NAMALWA (cell line): ENCODE results near the gene GPR180.

Experiments
- DNase-seq: peaks from one replicate; pipeline ENCODE4 v3.0.0-alpha.2; 2015; ENCODE audit warnings: low spot score

Gene GPR180

DNA sequence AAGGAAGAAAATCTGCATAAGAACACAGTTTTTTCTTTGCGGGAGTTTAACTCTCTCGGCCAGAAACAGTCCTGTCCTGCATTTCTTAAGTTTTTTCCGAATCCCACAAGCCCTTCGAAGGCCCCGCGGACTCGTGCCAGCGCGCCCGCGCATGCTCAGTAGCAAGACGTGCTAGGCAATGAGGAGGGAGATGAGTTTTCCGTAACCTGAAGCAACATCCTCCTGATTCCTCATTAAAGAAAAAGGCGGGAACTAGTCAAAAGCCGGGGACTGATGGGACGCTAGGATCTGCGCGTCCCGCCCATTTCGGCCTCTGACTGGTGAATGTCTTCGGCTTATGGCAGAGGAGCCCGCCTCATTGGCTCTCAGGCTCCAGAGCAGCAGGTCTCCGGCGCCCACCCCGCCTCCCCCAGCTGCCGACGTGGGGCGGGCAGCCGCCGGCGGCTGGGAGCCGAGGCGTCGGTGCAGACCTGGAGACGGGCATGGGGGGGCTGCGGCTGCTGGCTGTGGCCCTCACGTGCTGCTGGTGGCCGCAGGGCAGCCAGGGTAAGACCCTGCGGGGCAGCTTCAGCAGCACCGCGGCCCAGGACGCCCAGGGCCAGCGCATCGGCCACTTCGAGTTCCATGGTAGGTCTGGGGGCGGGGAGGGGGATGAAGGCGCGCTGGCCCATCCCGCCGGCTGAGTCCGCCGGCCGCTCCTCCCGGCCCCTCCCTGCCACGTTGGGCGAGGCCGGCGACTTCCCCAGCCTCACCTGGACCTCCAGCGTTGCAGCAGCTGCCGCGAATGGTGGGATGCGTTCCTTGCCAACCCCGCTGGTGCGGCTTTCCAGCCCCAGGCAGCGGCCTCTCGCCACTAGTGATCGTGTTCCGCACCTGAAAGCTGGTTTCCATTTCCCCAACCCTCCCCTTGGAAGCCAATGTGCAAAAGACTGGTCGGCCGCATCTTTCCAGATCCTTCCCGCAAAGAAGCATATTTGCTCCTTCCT lies at the start of gene GPR180:
TSS of gene GPR180 (plus strand) at position 412 of the 986 bp plus-strand sequence. CDS start at position 483, 71 bp downstream.
- peak; percentile 100 for DNase-seq

DNA sequence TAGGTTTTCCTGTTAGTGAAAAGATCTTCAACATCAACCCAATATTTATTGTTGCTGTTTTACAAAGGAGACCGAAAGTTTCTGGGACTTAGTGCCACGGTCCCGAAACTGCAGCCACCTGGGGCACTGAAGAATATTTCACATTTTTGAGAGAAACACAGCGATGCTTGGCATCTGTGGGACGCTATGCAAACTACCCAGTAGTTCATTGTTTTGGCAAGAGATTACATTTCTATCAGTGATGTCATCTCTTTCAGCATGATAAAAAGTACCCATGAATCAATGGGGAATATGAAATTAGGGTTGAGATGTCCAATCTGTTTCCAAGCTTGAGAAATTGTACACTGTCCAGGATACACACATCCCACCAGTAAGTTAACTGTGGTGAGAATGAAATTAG lies 49.6 kb upstream of the GPR180 start:
- no peak for DNase-seq

DNA sequence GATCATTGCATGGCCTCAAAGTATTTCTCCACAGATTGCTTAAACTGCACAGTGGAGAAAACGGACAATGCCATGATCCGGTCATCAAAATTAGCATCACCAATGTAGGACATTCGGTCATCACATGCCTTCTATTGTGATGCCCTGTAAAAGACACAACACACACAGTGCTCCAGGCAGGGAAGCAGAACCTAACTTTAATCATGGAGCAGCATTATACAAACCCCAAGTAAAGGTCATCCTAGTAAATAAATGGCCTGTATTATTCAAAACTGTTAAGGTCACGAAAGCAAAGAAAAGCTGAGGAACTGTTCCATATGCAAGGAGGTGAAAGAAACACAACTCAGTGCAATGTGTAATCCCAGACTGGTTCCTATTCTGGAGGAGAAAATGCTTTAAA lies 47.9 kb upstream of the GPR180 start:
- no peak for DNase-seq

DNA sequence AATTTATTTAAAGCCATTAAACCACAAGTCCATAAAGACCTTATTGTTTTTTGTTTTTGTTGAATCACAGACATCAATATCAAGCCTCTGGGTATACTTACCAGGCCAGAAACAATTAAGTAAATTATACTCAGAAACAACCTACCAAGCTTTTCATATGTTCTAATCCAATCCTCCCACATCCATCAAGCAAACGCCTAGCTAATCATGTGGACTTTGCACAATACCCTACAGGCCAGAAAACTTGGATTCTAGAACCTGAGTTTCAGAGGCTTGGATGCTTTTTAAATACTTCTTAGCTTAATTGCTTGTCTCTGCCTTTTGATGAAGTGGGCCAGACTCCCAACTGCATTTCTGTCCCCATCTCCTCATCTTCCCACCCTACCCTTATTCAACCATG lies 45.6 kb upstream of the GPR180 start:
- no peak for DNase-seq

DNA sequence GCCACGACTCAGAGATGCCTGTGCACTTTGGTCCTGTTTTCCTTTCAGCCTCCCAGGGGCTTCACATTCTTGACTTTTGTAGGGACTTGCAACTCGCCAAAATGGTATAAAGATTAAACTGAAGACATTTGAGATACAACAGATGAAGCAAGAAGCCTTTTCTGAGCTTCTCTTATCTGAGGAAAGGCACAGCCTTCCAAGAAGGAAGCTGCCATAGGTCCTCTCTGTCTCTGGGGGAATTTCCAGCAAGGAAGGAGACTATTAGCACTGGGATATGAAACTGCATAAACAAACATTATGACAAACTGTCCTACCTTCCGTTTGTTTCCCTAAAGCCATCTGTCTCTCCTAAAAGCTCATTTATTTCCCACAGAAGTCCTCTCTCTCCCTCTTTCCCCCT lies 45.0 kb upstream of the GPR180 start:
- DNase-seq = no peak

DNA sequence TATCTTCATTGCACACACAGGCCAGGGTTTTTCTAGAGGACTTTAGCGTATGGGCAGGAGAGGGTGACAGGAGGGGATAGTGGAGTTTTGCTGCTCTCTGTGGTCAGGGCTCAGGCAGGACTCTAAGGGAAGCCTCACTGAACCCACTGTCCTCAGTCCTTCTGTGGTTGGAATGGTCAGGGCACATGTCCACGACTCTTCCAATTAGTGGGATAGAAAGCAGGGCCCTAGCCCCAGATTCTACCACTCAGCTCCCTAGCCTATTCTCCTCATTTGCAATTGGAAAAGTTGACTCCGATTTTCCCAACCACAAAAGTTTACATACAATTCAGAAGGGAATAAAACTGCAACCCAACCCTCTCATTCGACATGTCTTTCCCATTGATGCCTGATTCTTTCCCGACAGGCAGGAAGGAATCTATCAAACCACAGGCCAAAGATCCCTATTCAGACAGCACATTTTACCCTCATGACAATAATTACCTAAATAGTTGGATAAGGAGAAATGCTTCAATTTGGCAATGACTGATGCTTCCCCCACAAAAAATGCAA lies 43.9 kb upstream of the GPR180 start:
- DNase-seq = no peak

DNA sequence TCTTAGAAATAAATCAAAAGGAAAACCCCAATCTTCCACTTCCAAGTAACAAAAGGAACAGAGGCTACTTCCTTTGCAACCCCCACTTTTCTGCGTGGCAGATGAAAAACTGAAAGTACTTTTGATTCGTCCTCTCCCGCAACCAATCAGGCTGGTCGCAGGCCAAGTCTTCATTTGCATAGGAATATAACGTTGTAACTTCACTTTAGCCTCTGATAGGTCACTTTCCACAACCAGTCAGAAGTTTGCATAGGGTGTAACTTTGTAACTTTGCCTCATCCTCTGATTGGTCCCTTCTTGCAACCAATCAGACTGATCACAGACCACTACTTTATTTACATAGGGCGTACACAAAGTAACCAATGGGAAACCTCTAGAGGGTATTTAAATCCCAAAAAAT lies 42.9 kb upstream of the GPR180 start:
- DNase-seq = peak; percentile 52

DNA sequence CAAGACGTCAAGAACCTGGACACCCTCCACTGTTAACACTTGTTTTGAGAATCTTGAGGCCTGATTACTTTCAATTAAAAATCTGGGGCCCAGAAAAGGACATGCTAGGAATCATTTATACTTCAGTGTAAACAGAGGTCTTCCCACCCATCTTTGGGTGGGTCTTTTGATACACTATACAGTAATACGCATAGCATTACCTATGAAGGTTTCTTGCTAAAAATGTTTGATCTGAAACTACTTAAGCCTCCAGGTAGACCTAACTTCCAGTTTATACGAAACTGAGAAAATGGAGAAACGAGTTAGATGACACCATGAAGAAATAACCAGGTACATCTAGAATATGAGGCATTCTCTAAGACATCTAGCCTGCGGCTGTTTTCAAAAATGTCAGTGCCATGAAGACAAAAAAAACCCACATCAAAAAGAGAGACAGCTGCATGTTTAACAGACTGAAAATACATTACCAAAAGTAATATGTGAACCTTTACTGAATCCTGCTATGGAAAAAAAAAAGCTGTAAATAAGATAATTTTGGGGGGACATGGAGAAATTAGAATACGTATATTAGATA lies 42.3 kb upstream of the GPR180 start:
- DNase-seq = no peak

DNA sequence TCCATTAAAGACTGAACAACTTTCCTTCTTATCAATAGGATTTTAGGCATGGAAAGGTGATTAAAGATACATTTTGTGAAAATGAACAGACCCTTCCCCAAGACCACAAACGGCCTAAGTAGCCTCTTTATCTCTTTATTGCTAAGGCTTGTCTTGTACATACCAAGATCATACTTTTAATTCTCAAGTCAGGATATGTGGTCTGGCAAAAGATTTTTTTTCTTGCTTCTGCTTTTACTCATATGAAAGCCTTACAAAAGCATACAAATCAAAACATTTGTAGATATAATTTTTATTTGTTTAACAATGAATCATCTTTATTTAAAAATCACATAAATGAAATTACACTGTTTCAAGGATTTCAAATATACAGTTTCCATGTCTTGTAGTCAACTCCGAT lies 41.5 kb upstream of the GPR180 start:
- DNase-seq = no peak

DNA sequence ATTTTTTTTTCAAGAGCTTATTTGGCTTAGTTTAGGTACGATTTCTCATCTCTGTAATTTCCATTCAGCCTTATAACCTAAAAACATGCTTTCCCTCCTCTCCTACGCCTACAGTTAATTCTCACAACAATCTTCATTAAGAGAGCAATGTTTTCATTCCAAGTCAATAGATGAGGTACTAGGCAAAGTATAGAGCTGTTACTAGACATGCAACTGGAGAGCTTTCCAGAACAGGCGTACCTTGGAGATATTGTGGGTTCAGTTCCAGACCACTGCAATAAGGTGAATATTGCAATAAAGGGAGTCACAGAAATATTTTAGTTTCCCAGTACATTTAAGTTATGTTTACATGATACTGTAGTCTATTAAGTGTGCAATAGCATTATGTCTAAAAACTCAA lies 40.5 kb upstream of the GPR180 start:
- no peak for DNase-seq

DNA sequence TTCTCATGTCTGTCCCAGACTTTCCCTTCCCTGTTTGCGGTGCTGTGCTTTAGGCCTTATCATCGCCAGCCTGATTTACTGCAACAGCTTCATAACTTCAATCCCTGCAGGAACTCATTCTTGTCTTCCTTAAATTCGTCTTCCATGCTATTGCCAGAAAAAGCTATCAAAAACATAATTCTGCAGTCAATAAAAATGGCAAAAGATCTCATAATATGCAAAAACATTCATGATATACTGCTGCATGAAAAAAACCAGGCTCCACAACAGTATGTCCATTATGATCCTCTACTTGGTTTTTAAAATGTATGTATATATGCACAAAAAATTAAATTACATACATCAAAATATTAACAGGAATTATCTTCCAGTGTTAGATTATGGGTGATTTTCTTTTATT lies 34.1 kb upstream of the GPR180 start:
- no peak for DNase-seq

DNA sequence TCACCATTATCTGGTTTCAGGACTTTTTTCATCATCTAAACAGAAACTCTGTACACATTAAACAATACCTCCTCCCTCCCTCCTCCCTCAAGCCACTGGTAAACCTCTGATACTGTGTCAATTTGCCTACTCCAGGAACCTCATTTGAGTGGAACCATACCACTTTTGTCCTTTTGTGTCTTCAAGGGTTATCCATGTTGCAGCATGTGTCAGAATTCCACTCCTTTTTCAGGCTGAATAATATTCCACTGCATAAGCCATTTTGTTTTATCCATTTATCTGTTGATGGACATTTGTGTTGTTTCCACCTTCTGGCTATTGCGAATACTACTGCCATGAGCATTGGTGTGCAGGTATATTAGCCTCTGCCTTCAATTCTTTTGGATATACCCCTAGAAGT lies 33.2 kb upstream of the GPR180 start:
- no peak for DNase-seq

DNA sequence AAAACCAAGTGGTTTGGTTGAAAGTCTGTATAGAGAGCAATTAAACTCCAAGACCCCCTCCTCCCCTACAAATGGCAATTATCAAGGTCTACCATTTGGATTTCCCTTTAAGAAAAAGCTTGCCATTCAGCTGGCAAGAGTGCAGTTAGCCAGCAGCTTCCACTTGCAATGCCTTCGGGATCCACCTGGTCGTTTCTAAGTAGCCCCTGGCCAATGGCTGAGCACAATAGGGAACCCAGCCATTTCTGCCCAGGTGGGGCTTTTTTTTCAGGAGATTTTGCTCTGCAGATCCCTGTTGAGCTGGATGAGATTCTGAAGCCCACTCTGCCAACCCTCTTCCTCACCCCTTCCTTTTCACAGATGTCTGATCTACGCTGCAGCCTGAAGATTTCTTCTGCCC lies 32.0 kb upstream of the GPR180 start:
- no peak for DNase-seq

DNA sequence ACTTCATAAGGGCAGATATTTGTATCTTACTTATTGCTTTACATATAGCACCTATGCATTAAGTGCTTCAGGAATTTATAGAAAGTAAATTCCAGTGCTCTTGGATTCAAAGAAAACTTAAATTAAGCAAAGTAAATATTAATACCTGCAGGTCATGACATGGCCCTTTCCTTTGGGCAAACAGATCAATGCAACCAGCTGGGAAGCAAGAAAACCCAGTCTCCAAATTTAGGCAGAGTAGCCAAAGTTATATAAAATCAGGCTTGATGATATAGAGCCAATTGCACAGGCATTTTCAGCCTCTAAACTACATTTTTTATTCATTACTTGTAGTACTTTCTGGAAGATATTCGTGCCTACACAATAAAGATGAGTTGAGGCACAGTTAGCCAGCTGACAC lies 22.6 kb upstream of the GPR180 start:
- no peak for DNase-seq

DNA sequence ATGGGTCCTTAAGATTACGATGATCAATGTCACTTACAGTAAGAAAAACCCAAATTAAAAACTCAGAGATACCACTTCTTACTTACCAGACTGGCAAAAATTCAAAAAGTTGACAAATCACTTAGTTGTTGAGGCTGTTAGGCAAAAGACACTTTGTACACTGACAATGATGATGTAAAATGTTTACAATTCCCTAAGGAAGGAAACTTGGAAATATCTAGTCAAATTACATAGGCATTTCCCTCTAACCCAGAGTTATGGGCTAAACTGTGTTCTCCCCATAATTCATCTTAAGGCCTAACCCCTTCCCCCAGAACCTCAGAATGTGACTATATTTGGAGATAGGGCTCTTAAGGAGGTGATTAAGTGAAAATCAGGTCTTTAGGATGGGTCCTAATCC lies 17.7 kb upstream of the GPR180 start:
- DNase-seq = no peak

DNA sequence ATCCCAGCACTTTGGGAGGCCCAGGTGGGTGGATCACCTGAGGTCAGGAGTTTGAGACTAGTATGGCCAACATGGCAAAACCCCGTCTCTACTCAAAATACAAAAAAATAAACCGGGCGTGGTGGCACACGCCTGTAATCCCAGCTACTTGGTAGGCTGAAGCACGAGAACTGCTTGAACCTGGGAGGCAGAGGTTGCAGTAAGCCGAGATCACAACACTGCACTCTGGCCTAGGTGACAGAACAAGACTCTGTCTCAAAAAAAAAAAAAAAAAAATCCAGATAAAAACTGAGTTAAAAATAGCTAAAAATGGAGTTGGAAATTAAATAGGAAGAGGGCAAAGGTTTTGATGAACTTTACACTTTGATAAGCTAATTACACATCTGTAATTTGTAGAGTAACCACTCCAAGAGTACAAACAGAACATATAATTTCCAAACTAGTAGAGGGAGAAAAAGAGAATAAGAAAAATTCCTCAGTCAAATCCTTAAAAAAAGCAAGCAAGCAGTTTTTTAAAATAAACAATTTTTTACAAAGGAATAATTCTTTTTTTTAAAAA lies 16.0 kb upstream of the GPR180 start:
- no peak for DNase-seq

DNA sequence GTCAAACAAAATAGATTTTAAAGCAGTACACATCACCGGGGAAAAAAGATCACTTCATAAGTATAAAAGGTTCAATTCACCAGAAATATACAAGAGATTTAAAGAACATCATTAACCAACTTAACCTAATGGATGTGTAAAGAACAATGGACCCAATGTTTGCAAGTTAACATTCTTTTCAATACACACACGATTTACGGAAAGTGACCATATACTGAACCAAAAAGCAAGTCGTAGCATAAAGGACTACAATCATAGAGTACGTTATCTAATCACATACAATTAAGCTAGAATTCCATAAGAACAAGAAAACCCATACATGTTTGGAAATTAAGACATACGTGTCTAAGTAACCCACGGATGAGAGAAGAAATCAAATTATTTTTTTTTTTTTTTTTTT lies 15.3 kb upstream of the GPR180 start:
- no peak for DNase-seq

DNA sequence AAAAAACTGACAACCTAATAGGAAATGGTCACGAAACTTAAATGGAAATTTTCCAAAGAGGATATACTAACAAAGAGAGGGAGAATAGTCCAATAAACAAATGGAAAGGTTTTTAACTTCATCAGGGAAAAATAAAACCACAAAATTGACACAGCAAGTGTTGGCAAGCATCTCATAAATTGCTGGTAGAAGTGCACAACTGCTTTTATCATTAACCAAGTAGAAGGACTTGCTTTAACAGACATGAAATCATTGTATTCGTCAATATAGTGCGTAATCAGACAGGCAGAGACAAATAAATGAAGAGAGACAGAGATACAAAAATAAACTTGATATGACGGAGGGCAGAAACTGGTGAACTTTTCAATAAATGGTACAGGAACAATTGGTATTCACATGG lies 13.1 kb upstream of the GPR180 start:
- no peak for DNase-seq

DNA sequence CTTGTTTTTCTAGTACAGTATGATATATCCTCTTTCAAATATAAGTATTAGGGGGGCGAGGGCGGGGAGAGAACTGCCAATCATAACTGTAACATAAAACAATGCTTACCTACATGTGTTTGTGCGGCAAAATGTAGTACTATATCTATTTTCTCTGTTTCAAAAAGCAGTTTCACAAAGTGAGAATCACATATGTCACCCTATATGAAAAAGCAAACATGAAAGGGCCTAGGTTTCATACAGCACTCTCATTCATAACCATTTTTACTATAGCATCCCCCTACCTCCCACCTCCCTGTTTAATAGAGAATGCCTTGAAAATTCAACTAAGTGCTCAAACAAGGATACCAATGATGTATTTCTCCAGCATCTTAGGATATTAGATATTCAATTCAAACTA lies 10.9 kb upstream of the GPR180 start:
- no peak for DNase-seq

DNA sequence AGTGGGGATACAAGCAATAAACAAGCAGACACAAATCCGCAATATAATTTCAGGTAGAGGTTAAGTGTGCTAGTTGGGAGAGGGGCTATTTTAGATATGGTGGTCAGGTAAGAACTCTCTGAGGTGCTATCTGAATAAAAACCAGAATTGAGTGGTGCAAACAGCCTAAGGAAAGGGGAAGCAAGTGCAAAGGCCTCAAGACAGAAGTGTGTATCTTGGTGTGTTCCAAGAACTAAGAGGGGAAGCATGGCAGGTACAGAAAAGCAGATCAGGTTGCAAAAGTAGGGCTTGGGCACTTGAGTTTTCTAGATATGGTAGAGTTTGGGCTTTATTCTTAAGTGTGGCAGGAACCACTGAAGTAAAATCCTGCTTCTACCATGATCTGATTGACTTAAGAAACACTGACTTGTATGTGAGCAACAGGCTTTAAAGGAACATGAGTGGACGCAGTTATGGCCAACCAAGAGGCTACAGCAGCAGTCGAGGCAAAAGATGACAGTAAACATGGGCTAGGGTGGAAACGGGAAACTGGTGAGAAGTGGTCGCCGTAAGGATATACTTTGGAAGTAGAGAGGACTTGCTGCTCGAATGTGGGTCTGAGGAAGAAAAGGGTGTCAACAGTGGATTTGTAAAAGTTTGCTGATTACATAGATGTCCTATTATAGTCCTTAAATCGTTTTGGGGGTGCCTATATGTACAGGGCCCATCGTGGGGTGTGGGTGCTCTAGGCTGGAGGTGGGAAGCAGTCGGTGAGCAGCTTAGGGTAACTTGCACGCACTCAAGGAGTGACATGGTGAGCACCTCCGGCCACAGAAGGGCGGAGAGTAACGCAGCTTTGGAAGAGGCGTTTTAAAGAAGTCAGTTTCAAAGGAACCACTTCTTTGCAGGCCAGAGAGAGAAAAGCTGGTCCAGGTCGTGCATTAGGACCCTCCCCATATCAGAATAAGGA lies 6.4 kb upstream of the GPR180 start:
- peak; percentile 64 for DNase-seq

DNA sequence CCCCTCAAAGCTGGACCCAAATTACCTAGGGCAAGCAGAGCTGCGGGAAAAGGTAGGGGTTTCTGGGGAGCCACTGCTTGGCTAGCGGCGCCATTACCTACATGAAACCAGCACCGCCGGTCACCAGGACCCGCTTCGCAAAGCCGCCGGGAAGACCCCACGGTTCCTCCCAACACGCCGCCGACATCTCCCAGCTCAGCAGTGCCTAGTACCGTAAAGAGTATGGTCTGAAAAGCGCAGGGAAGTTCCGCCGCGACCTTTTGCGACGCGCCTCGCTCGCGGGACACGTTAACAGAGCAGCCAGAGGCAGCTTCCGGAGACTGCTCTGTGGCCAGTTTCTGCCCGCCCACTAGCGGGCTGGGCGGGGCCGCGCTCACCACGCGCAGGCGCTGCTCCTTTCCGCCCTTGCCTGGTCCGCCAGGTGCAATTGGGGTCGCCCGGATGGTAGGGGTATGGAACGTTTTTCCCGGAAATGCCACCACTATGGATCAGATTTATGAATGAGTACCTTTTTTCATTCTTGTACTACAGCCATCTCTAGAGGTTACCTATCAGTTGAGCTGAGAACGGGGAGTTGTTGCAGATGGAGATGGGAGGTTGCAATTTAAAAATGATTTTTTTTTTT lies 5.6 kb upstream of the GPR180 start, which contains the start of gene TGDS:
TSS of gene TGDS (minus strand) at position 203 of the 625 bp plus-strand sequence. CDS start at position 187, 16 bp downstream.
- peak; percentile 98 for DNase-seq
